Suprapubic skin (tissue), 4 donors: ENCODE results near the gene SCUBE1.

Experiments used
- POLR2A ChIP-seq, 2 donors: fragments of 450-650 bp; IDR thresholded peaks; one replicate each; pipeline ENCODE4 v1.6.1; 2017; ENCODE audit warnings: antibody characterized with exemption in 2 of 2, mild to moderate bottlenecking in 2 of 2, moderate library complexity in 2 of 2
- POLR2AphosphoS5 ChIP-seq, 3 donors: sonication (generic); formaldehyde crosslinking; IDR thresholded peaks; one replicate each; pipeline ENCODE4 v1.6.1; 2017; ENCODE audit warnings: antibody characterized with exemption in 3 of 3
- TF ChIP-seq, protein P1 (sequence below), 2 donors: fragments of 200-600 bp in 1 of 2; fragments of 450-650 bp in 1 of 2; sonication (generic) in 1 of 2; IDR thresholded peaks; one replicate each; pipeline ENCODE4 v1.5.1; 2016 to 2019; ENCODE audit warnings: antibody characterized with exemption in 2 of 2, mild to moderate bottlenecking in 1 of 2, moderate library complexity in 1 of 2

DNA sequence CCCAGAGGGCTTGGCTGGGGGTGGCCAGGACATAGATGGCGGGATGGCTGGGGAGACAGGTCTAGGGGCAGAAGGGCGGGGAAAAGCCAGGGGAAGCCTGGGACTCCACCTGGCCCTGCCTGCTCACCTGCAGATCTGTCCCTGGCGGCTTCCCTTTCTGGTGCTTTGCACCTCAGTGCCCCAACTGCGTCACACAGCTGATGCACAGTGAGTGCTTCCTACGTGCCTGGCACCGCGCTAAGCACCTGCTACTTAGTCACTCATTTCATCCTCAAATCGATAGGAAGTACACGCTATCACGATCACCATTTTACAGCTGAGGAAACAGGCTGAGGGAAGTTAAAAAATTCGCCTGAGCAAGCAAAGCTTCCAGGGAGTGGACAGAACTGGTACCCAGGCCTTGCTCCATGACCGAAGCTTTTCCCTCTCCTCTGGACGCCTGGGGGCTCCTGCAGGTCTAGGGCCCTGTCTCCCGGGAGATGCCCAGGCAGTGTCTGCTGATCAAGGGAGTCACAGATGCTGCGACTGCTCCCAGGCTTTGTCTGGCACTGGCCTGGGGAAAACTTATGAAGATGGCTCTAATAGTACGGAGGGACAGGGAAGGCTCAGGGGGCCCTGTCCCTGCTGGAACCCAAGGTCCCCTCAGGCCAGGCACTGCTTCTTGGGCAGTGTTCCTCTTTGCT lies 93.2 kb downstream of the SCUBE1 start:
- TF ChIP-seq, protein P1, sequence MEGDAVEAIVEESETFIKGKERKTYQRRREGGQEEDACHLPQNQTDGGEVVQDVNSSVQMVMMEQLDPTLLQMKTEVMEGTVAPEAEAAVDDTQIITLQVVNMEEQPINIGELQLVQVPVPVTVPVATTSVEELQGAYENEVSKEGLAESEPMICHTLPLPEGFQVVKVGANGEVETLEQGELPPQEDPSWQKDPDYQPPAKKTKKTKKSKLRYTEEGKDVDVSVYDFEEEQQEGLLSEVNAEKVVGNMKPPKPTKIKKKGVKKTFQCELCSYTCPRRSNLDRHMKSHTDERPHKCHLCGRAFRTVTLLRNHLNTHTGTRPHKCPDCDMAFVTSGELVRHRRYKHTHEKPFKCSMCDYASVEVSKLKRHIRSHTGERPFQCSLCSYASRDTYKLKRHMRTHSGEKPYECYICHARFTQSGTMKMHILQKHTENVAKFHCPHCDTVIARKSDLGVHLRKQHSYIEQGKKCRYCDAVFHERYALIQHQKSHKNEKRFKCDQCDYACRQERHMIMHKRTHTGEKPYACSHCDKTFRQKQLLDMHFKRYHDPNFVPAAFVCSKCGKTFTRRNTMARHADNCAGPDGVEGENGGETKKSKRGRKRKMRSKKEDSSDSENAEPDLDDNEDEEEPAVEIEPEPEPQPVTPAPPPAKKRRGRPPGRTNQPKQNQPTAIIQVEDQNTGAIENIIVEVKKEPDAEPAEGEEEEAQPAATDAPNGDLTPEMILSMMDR (IDR thresholded peaks at IDR 0.05) = no peak
- TF ChIP-seq POLR2AphosphoS5 (IDR thresholded peaks at IDR 0.05) (no peak), POLR2A (IDR thresholded peaks at IDR 0.05) (no peak)
